GM12801 (cell line): ENCODE measurements around the gene GAD1.

ENCODE experiments used
- TF ChIP-seq, protein P1 (sequence below): IDR thresholded peaks from one replicate; pipeline ENCODE4 v1.5.1; 2011; ENCODE audit warnings: control low read depth; ENCODE audit not compliant: insufficient read length; ENCODE audit errors: extremely low read depth

GAD1 gene

DNA sequence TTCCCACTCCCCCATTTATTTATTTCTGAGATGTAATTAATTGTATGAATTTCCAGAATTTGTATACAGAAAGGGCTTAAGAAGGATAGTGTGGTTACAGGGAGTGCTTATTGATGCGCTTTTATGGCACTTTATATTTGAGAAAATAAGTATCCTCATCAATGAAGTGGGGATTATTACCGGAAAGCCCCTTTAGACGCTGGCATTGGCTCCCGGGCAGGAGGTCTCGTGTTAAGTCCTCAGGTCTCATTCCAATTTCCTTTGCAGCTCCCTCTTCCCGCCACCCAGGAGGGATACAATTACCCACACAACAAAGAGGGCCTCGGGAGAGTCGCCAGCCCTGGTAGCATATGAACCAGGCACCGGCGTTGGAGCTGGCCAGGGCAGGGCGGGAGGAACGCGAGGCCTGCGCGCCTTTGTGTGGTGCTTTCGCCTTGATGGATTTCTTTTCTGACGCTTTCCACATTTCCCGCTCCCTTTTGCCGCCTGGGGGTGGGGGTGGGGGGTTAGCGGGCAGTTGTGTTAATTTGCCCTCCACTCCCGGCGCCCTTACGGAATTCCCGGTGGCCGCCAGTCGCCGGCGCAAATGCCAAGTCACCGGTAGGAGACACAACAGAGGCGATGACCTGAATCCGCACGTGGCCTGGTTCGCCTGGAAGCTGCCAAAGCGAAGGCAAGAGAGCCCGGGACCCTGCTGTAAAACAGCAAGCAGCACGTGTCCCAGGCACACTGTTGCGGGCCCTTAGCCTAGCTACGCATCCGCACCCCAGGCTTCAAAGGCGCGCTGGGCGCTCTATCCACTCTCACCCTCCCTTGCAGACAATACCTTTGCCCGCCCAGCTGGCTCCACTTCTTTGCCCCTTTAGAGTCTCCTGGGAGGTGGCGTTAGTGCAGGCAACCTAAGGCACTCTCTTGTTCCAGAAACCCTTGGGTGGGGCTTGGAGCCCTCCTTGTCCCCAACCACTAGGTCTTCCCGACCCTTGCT, 3.3 kb downstream of the GAD1 start:
- TF ChIP-seq, protein P1, sequence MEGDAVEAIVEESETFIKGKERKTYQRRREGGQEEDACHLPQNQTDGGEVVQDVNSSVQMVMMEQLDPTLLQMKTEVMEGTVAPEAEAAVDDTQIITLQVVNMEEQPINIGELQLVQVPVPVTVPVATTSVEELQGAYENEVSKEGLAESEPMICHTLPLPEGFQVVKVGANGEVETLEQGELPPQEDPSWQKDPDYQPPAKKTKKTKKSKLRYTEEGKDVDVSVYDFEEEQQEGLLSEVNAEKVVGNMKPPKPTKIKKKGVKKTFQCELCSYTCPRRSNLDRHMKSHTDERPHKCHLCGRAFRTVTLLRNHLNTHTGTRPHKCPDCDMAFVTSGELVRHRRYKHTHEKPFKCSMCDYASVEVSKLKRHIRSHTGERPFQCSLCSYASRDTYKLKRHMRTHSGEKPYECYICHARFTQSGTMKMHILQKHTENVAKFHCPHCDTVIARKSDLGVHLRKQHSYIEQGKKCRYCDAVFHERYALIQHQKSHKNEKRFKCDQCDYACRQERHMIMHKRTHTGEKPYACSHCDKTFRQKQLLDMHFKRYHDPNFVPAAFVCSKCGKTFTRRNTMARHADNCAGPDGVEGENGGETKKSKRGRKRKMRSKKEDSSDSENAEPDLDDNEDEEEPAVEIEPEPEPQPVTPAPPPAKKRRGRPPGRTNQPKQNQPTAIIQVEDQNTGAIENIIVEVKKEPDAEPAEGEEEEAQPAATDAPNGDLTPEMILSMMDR: no peak

DNA sequence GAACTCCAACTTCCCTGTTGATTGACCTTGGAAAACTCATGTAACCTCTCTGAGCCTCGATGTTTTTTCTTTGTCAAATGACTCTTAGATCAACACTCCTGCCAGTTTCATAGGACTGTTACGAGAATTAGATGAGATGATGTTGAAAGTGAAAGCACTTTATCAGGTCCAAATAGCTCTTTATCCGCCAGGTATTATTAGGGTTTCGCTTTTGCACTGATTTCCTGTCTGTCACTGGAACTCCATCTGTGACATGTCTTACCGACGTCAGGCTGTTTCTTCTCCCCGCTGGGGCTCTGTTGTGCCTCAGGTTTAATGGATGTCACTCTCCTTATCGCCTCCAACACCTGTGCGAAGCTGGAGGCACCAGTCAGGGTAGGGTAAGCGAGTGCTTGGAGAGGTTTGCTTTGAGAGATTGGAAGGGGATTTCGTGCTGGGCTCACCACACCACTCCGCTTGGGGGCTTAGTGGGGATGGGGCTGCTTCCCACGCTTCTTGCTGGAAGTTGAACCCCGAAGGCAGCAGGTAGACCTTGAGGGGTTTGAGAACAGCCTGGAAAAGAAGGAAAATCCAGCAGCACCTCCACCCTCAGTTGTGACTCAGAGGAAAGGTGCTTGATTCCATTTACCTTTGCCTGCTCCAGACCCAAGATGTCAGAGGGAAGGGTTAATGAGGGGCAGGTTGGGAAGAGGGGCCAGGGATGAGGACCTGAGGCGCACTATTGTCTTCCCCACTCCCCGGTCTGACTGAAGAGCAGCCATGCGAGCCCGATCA, 4.3 kb downstream of the GAD1 start:
- TF ChIP-seq, protein P1: no peak

DNA sequence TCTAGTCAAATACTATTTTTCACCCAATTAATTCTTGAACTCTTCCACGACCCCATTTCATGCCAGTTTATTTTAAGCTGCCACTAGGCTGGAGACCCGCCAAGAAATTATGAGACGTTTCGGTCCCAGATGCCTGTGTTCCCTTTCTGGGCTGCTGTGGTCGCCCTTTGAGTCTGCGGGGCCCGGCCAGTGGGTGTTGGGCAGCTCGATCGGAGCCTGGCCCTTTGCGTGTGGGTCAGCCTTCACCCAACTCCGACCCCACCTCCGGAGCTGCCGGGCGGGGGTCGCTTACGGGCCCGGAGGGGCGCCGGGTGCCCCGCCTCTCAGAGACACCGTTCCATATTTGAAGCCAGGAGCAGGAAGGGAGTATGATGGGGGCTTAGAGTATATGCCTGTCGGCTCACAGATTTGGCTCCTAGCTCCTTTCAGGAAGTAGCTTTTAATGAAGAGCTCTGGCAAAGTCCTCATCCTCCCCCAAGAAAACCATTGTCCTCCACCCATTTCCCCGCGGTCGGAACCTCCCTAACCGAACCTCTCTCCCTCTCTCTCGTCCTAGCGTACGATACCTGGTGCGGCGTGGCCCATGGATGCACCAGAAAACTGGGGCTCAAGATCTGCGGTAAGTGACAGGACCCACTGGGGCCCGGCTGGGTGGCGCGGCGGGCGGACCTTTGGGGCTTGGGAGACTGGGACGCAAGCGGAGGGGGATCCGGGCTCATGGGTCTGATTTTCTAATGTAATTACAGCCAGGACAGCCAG, 5.0 kb downstream of the GAD1 start:
- TF ChIP-seq, protein P1: no peak

DNA sequence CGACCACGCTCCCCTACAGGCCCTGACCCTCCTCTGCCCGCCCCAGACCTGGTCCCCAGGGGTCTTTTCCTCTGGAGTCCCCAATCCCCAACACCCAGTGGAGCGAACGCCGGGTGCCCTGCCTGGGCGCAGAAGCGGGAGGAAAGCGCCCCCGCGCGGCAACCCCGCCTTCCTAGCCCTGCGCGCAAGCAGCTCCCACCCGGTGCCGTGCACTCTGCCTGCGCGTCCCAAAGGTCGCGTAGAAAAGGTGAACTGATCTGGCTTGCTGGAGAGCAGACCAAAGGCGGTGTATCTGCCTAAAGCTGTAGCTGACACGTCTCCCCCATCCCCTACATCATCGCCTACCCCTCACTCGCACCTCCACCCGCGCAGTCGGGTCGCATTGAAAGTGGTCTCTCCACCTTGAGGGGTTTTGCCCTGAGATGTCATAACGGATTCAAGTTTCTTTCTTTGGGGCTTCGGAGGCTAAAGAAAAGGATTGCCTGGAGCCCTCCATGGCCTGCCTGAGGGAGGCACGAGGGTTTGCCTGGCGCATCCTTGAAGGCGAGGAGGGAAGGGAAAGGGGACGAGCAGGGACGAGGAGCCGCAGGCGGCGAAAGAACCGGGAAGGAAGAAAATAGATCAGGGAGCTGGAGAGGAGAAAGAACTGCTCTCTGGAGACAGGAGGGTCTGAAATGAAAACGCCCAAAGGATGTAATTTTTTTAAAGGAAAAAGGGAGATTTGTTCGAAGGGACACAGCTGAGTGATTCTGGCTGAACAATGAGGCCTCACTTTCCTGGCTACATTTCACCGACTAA, 5.8 kb downstream of the GAD1 start:
- TF ChIP-seq, protein P1: no peak

DNA sequence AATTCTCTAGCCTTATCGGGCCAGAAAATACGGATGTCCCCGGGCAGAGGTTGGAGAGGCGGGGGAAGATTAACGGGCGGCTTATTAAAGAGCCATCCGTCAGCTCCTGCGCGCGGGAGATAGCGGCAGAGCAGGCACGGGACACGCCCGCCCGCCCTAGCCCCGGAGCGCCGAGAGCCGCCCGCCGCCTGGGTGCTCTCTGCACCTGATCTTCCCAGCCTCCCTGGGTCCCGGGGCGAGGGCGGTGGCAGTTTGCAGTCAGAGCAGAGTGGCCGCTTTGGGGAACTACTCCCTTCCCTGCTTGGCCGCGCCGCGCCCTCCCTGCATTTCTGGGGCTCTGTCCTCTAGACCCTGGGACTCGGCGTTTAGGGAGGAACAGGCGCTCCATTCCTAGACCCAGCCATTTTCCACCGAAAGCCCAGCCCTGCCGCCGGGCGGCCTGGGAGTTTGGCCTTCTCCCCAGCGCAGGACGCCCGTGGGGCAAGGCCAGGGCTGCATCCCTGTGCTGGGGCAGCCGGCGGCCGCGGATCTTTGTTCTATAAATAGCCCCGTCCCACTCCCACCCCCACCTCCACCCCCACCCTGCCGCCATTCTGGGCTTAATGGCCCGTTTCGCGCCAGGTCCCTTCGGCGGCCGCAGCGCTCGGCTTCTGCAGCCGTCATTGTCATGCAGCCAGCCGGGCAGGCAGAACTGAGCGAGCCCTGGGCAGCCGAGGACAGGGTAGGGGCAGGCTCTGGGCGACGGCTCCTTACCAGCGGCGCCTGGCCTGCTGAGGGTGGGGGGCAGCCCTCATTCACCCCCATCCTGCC, 6.6 kb downstream of the GAD1 start:
- TF ChIP-seq, protein P1: no peak

DNA sequence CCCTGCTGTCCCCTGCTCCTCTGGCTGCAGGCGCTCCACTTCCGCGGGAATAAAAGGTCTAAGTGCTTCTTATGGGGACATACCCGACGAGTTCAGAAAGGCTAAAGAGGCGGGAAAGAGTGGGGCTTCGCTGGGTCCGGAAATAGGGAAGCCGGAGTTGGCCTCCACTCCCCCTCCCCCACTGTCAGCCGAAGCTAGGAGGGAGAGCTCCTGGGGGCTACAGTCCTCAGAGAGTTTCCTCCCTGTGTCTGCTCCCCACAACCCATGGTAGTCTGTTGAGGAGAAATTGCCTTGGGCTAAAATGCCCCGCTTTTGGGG, 7.2 kb downstream of the GAD1 start:
- TF ChIP-seq, protein P1: no peak
